HTR-8/SVneo (cell line): ENCODE measurements around the gene LARP4B.
"Not testable (repeated sequence)": the region's sequence is repeated elsewhere in the genome, so short reads cannot be mapped to it uniquely, and the experiment has no call there.

ENCODE experiments used
- DNase-seq: peaks from one replicate; pipeline ENCODE4 v3.0.0; 2011; ENCODE audit warnings: low spot score, mixed read lengths; ENCODE audit not compliant: insufficient read length
- FAIRE-seq: peaks from 2 replicates; lab custom pipeline; 2011; peaks lifted over from hg19 to GRCh38; lab: Jason Lieb, UNC

LARP4B gene

DNA sequence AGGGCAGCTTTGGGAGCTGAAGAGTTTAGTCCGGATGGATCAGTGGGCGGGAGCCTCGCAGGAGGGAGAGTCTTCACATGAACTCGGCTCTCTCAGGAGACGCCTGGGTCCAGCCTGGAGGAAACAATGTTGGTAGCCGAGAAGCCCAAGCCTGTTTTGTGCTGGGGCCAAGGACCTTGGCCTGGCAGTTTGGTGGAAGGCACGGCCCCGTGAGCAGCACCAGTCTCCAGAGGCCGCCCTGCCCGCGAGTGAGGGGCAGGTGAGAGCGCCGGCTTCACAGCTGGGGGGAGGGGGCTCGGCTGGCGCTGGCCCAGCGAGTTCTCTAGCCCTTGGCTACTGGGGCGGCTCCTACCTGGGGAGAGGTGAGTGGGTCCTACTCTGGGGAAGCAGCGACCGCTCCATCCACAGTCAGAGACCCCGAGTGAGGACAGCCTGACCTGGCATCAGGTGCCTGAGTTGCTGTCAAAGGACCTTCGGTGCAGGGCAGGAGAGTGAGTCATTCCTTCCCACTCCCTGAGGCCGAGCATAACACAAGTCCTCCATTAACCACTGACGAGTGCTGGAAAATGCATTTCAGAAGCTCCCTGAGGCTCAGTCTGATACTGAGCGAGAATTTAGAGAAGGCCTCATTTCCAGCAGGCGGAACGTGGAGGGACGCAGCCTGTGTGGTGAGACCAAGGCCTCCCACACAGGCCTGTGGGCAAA, 152.7 kb downstream of the LARP4B start:
- DNase-seq (no peak), FAIRE-seq (no peak)

GRCh38 chr10:777913-778479, 153.5 kb downstream of the LARP4B start:
- no peak for FAIRE-seq
- no peak for DNase-seq

GRCh38 chr10:776772-777171, 154.7 kb downstream of the LARP4B start:
- no peak for FAIRE-seq
- DNase-seq, result no peak

- peak; percentile 65 for DNase-seq
- FAIRE-seq, result no peak
These were observed 156.0 kb downstream of the LARP4B start for GRCh38 chr10:775245-776075.

DNA sequence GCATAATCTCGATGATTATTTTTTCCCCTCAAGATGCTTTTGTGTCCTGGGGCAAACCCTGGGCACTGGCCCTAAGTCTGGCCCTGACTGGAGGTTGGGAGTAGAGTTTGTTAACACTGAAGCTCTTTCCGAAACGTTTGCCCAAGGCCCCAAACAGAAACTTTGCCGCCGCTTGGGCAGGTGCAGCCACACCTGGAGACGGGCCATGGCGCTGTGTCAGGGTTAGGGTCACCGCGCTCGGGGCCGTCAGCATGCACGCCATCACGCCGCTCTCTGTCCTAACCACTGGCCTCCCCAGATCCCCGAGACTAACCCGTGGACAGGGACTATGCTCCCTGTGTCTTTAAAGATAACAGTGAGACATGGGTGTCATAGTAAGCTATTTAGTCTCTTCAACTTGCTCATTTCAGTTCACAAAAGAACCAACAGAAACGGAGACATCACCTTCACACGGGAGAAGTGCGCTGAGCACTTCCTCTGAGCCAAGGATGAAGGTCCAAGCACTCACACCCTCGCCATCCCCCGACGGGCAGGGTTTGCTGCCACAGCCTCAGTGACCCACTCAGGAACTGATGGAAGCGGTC, 156.8 kb downstream of the LARP4B start:
- DNase-seq, result no peak
- no peak for FAIRE-seq

GRCh38 chr10:774223-774622, 157.3 kb downstream of the LARP4B start:
- DNase-seq (no peak), FAIRE-seq (no peak)

DNA sequence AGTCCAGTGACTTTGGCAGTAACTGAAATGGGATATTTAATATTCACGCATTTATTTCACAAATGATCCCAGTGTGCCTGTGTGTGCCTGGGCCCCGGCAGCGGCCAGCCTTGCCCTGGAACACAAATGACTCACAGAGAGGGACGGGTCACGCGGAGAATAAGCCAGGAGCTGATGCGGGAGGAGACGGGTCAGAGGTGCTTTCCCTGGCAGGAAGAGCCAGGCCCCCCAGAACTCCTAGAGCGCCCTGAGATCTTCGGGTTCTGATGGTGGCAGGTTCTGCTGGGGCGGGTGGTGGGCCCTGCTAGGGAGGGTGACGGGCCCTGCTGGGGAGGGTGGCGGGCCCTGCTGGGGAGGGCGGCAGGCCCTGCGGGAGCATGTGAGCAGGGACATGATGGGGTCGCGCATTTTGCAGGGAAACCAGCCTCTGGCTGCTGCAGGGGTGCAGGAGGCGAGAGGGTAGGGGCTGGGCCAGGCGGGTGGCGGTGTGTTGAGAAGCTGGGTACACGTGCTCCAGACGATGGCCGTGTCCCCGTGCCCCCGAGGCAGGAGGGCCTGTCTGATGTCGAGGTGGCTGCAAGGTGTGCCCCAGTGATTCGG, 157.8 kb downstream of the LARP4B start:
- DNase-seq, result no peak
- no peak for FAIRE-seq

GRCh38 chr10:772227-772637, 159.3 kb downstream of the LARP4B start:
- DNase-seq (no peak), FAIRE-seq (no peak)

- FAIRE-seq, result no peak
- DNase-seq, result no peak
These were observed 159.9 kb downstream of the LARP4B start for GRCh38 chr10:771647-772046.

DNA sequence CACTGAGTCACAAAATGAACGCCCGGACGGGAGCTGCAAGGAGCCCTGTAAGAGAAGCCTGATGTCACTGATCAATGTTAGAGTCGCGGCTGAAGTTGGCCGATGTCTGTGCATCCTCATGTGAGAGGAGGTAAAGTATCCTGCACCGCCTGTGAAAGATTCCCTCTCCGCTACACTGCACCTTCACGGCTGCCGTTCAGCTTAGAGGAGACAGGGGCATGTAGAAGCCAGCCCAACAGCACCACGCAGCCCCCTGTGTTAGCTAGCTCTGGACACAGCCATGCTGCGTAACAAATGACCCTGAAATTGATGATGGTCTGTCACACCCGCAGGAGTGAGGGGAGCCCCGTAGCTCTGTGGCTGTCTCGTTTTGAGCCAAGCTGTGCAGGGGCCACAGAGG, 160.5 kb downstream of the LARP4B start:
- DNase-seq (no peak), FAIRE-seq (no peak)

- FAIRE-seq, result not testable (repeated sequence)
These were observed 161.3 kb downstream of the LARP4B start for GRCh38 chr10:770048-770712.

DNA sequence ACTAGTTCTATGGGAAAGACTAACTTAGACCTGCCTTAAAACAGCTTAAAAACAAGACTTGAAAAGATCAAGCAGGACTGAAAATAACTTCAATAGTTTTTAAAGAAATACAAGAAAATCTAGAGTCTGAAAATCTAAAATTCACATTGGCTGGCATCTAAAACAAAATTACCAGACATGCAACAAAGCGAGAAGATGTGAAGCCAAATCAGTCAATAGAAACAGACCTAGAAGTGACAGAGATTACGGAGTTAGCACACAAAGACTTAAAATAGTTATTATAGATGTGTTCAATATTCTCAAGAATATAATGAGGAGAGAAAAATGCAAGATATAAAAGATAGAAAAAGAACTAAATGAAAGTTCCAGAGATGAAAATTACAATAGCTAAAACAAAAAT, 163.7 kb downstream of the LARP4B start:
- no peak for DNase-seq
- no peak for FAIRE-seq

More at GRCh38 chr10:770048-770712, 161.3 kb downstream of the LARP4B start:
- DNase-seq, result not testable (repeated sequence)

DNA sequence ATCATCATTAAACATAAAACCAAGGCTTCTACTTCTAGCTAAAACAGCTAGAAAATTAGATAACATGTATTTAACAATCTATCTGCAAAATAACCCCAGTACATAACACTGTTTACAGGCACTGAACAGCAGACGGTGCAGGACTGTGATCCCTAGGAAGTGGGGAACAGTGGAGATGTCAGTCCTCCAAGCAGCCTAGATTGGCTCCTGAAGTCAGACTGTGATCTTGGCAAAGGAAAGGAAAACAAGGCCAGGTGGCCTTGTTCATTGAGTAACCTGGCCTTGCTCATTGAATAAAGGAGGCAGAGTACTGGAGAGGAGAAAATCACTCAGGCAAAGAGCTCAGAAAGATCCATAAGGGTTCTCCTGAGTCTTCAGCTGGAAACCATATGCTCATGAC, 164.3 kb downstream of the LARP4B start:
- no peak for DNase-seq
- FAIRE-seq, result no peak

- no peak for FAIRE-seq
- no peak for DNase-seq
These were observed 170.1 kb downstream of the LARP4B start for GRCh38 chr10:761376-761775.

- FAIRE-seq (no peak), DNase-seq (no peak)
These were observed 170.9 kb downstream of the LARP4B start for GRCh38 chr10:760622-761021.

DNA sequence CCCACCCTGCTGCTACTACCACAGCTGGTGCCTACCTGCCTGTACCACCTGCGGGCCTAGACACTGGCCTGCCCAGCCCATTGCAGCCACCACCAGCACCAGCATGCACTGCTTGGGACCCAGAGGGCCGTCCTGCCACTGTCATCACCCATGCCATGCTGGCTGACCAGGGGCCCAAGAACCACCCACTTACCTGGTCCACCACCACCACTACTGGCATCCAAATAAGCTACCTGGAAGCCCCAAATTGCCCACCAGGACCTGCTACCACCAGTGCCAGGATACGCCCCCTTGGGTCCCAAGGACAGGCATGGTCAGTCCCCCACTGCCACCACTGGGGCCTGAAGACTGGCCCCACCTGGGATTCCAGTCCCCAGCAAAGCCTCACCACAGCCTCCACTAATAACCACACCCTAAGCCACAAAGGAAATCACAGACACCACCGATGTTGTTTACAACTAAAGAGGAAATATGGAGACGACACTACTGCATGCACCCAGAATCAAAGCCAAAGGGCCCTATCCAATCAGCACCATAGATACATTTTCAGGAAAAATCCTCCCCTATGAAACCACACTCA, 171.5 kb downstream of the LARP4B start:
- no peak for FAIRE-seq
- DNase-seq, result no peak
